Stimulated activated CD8-positive, alpha-beta memory T cell treated with anti-CD3 and anti-CD28 coated beads, Interleukin-4, amount 100 ng/mL, for 1 hour (primary cell): ENCODE results near the gene MTHFSD.

Experiments used
- DNase-seq, 2 donors: peaks; one replicate each; pipeline ENCODE4 v3.0.0-alpha.2; 2020; ENCODE audit warnings: low read depth in 2 of 2, low spot score in 1 of 2

The MTHFSD gene

GRCh38 chr16:86584726-86585721 lies 30.0 kb upstream of the MTHFSD start:
- DNase-seq: no peak

- DNase-seq: no peak
Observed at GRCh38 chr16:86584071-86584685, 29.1 kb upstream of the MTHFSD start.

- DNase-seq: no peak
Observed at GRCh38 chr16:86581458-86581857, 26.4 kb upstream of the MTHFSD start.

- DNase-seq: no peak
Observed at GRCh38 chr16:86580791-86581170, 25.7 kb upstream of the MTHFSD start.

GRCh38 chr16:86580063-86580790 lies 25.2 kb upstream of the MTHFSD start:
- DNase-seq: no peak

GRCh38 chr16:86579268-86580062 lies 24.4 kb upstream of the MTHFSD start:
- DNase-seq: no peak

GRCh38 chr16:86578611-86579267 lies 23.7 kb upstream of the MTHFSD start:
- no peak for DNase-seq

GRCh38 chr16:86578061-86578599 lies 23.1 kb upstream of the MTHFSD start, which contains the start of gene FOXL1:
Gene FOXL1, plus strand, starts transcription at chr16:86578549. Its CDS starts 175 bp downstream, at chr16:86578724.
- DNase-seq: no peak

- no peak for DNase-seq
Observed at GRCh38 chr16:86577314-86577971, 22.4 kb upstream of the MTHFSD start.

GRCh38 chr16:86576591-86577313 lies 21.7 kb upstream of the MTHFSD start:
- no peak for DNase-seq

- no peak for DNase-seq
Observed at GRCh38 chr16:86575754-86576557, 20.9 kb upstream of the MTHFSD start.

GRCh38 chr16:86575095-86575685 lies 20.2 kb upstream of the MTHFSD start:
- DNase-seq: no peak

GRCh38 chr16:86574646-86575045 lies 19.6 kb upstream of the MTHFSD start:
- DNase-seq: no peak

GRCh38 chr16:86573646-86574508 lies 18.8 kb upstream of the MTHFSD start:
- DNase-seq: no peak

- DNase-seq: no peak
Observed at GRCh38 chr16:86573215-86573614, 18.2 kb upstream of the MTHFSD start.

- DNase-seq: no peak
Observed at GRCh38 chr16:86572606-86573005, 17.6 kb upstream of the MTHFSD start.
